Inflammatory macrophage treated with lipopolysaccharide for 4 hours (primary cell): Measurements from ENCODE around the gene RBM12.
A peak's percentile ranks its signal among the peaks of the same experiment; 100 is the strongest.

Source experiments
- DNase-seq: peaks from one replicate; pipeline ENCODE4 v3.0.0-alpha.2; 2020

The RBM12 gene

GRCh38 chr20:35618263-35619131 is 46.2 kb downstream of the RBM12 start:
- no peak for DNase-seq

GRCh38 chr20:35617397-35618262 is 47.1 kb downstream of the RBM12 start:
- DNase-seq = no peak

GRCh38 chr20:35616465-35617396 is 48.0 kb downstream of the RBM12 start:
- DNase-seq = peak; percentile 78

DNA sequence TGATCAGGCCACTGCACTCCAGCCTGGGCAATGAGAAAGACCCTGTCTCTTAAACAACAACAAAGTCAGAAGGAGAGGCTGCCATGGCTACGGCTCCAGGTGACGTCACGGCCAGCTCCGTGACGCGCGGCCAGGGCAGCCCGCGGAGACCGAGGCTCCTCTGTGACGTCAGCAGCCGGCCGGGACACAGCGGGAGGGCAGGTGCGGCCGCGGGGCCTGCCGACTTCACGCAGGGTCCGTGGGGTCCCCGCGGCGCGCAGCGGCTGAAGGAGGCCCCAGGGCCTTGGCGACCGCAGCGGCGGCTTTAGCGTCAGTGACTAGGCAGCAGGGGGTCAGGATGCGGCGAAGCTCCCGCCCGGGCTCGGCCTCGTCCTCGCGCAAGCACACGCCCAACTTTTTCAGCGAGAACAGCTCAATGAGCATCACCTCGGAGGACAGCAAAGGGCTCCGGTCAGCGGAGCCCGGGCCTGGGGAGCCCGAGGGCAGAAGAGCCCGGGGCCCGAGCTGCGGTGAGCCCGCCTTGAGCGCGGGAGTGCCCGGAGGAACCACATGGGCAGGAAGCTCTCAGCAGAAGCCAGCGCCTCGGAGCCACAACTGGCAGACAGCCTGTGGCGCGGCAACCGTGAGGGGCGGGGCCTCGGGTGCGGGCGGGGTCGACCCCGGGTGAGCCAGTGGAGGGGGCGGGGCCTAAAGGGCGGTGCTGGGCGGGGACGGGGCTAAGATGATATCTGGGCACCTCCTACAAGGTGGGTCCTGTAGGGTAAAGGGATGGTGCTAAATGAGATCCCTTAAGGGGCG is 48.8 kb downstream of the RBM12 start, which contains the start of gene SPAG4:
TSS of gene SPAG4 (plus strand) at position 163 of the 798 bp plus-strand sequence. CDS start at position 338, 175 bp downstream.
- peak; percentile 100 for DNase-seq

GRCh38 chr20:35611482-35611881 is 53.2 kb downstream of the RBM12 start:
- no peak for DNase-seq

- no peak for DNase-seq
Measured at GRCh38 chr20:35610833-35611427, 53.8 kb downstream of the RBM12 start.

DNA sequence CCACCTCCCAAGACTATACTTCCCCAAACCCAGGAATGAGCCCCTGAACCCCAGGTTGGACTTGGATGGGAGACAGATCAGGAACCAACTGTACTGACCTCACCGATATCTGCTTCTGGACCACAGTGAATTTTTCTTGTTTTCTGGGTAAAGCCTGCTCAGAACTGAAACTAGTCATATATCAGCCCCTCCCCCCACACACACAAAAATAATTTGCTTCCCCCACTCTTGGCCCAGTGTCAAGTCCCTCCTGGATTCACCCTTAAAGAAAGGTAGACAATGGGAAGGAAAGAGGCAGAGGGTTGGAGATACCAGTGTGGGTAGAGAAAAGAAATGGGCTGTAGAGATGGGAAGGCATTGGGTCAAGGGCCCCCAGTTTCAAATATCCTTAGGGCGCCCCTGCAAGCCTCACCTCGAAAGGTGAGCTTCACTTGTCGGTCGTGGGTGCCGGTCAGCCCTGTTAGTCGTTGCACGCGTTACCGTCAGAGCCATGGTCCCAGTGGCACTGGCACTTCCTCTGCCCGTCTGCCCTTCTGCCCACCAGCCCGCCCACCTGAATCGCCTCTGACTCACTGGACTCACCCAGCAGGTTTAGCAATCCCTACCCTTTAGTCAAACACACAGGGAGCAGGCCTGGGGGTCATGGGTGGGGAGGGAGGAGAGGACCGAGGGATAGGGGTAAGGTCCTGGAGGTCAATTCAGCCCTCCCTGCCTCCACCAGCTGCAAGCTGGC is 57.5 kb downstream of the RBM12 start:
- peak; percentile 63 for DNase-seq

DNA sequence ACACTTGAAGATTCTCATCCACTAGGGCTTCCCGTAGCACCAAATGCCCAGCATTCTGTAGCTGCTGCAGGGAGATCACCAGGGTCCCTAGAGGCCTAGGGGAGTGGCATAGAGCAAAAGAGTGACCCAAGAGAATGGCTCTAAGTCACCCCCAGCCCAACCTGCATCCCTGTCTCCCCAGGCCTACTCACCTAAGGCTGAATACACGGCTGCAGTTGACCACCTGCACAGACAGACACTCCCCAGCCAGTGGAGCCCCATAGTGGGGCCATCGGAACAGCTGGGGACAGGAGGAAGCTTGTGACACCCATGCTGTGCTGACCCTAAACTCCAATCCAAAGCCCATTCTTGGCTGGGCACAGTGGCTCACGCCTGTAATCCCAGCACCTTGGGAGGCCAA is 58.6 kb downstream of the RBM12 start:
- DNase-seq = no peak

GRCh38 chr20:35604449-35604747 is 60.3 kb downstream of the RBM12 start:
- peak; percentile 19 for DNase-seq

DNA sequence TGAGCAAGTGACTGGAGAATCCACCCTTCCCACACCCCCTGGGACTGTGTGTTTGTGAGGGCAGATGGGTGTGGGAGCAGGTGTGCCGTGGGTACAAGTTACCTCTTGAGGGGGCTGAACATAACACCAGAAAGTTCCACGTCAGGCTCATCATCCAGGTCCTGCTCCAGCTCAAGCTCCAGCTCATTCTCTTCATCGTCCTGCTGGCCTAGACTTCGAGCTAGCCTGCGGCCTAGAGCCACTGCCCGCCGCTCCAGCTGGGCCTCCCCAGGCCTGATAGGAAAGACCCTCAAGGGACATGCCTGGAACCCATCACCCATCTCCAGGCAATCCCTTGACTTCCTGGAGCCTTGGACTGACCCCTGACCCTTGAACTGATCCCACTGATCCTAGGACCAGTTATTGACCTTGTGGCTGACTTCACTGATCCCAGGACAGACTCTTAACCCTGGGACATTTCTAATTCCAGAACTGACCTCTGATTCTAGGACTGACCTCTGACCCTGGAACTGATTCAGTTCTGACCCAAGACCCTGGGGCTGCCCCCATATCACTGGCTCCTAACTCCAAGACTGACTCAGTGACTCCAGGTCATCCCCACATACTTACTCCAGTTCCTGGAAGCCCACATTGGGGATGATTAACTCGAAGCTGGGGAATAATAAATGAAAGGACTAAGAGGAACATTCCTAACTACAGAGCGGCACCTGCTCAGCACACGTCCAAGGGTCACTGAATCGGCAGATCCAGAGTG is 60.8 kb downstream of the RBM12 start:
- DNase-seq = no peak

- no peak for DNase-seq
Measured at GRCh38 chr20:35602851-35603495, 61.7 kb downstream of the RBM12 start.

- DNase-seq = no peak
Measured at GRCh38 chr20:35601990-35602389, 62.7 kb downstream of the RBM12 start.

GRCh38 chr20:35600993-35601973 is 63.4 kb downstream of the RBM12 start:
- peak; percentile 75 for DNase-seq

DNA sequence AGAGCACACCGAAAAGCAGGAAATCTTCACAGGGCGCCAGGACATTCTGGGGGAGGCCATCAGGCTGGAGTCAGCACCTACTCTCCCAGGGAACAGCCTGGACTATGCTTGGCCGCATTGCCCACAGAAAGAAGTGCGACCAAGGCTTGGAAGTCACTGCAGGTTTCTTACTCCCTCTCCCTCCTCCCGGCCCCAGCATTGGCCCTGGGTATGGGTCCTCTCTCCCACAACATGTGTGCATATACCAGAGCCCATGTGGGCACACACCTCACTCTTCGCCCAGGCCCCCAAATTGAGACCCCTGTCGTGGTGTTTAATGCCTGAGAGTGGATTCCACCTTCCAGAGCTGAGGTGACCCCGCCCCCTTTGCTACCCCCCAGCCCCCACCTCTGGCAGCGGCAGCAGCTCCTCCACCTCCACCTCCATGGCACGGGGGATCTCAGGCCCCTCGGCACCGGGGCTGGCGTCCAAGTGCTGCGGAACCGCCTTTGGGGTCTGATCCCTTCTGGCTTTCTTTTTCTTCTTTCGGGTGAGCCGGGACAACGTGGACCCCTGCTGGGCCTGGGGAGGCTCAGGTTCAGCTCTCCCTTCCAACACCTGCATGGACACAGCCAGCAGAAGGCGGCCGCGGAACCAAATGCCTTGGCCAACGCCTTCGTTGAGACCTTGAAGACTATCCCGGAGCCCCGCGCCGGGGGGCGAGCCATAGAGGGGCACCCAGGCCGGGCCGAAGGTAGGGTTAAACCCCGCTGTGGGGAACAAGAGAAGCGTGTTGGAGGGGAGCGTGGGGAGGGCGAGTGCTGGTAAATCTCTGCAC is 64.3 kb downstream of the RBM12 start:
- no peak for DNase-seq

- DNase-seq = no peak
Measured at GRCh38 chr20:35599776-35600120, 65.0 kb downstream of the RBM12 start.
